Neural cell (in vitro differentiated cells): Measurements from ENCODE around the gene SLC25A11. TPM values are rescaled to one million over a fixed set of nuclear protein-coding genes. Genes with fewer than 3 reads are reported as not detected.

ENCODE experiments used
- H2AFZ ChIP-seq: fragments of 200-600, 300-800 bp; sonication (generic), shearing (Covaris generic); 2 replicates; pipeline ENCODE4 v1.6.0; 2014; ENCODE audit warnings: low read depth, mild to moderate bottlenecking, antibody characterized with exemption, low read length, moderate library complexity
- H3F3A ChIP-seq: fragments of 200-600 bp; shearing (Covaris generic); 2 replicates; pipeline ENCODE4 v1.6.1; 2016; ENCODE audit warnings: mild to moderate bottlenecking, moderate library complexity, mixed read lengths, antibody characterized with exemption, low read length; ENCODE audit not compliant: insufficient read depth, poor library complexity, severe bottlenecking
- H3K27ac ChIP-seq: fragments of 200-600, 300-800 bp; sonication (generic), shearing (Covaris generic); 2 replicates; pipeline ENCODE4 v1.5.1; 2014; ENCODE audit warnings: mild to moderate bottlenecking, low read length, moderate library complexity
- H3K27me3 ChIP-seq: fragments of 300-800, 200-600 bp; sonication (generic), shearing (Covaris generic); 2 replicates; pipeline ENCODE4 v1.6.0; 2014; ENCODE audit warnings: mild to moderate bottlenecking, low read depth, low read length, moderate library complexity; ENCODE audit not compliant: insufficient read depth
- H3K36me3 ChIP-seq: fragments of 300-800, 200-600 bp; sonication (generic), shearing (Covaris generic); 2 replicates; pipeline ENCODE4 v1.5.1; 2014; ENCODE audit warnings: mild to moderate bottlenecking, antibody characterized with exemption, low read length, moderate library complexity; ENCODE audit not compliant: insufficient read depth
- H3K4me2 ChIP-seq: fragments of 300-800, 200-600 bp; sonication (generic), shearing (Covaris generic); 2 replicates; pipeline ENCODE4 v1.6.0; 2014; ENCODE audit warnings: mild to moderate bottlenecking, low read length
- H3K4me3 ChIP-seq: fragments of 300-800, 200-600 bp; sonication (generic), shearing (Covaris generic); 2 replicates; pipeline ENCODE4 v1.5.1; 2014; ENCODE audit warnings: mild to moderate bottlenecking, low read length, moderate library complexity
- H3K79me2 ChIP-seq: fragments of 200-600 bp; shearing (Covaris generic); replicated peaks from 2 replicates; pipeline ENCODE4 v1.6.0; 2014; ENCODE audit warnings: mild to moderate bottlenecking, low read length, moderate library complexity; ENCODE audit not compliant: insufficient read depth
- H3K9ac ChIP-seq: fragments of 300-800, 200-600 bp; sonication (generic), shearing (Covaris generic); 2 replicates; pipeline ENCODE4 v1.6.1; 2016; ENCODE audit warnings: mild to moderate bottlenecking, low read length, mixed read lengths
- H3K9me2 ChIP-seq: fragments of 200-600 bp; shearing (Covaris generic); 2 replicates; pipeline ENCODE4 v1.6.1; 2016; ENCODE audit warnings: mild to moderate bottlenecking, low read length, mixed read lengths; ENCODE audit not compliant: insufficient read depth
- H3K9me3 ChIP-seq: fragments of 200-600, 300-800 bp; sonication (generic), shearing (Covaris generic); 2 replicates; pipeline ENCODE4 v1.6.1; 2016; ENCODE audit warnings: mild to moderate bottlenecking, mixed run types, low read length, moderate library complexity, mixed read lengths
- H4K20me1 ChIP-seq: fragments of 200-600 bp; shearing (Covaris generic); 2 replicates; pipeline ENCODE4 v1.6.1; 2016; ENCODE audit warnings: mild to moderate bottlenecking, mixed run types; ENCODE audit not compliant: insufficient read depth
- EP300 ChIP-seq: fragments of 450-650 bp; conservative IDR thresholded peaks from 2 replicates; pipeline ENCODE4 v1.6.1; 2014; ENCODE audit warnings: antibody characterized with exemption, mild to moderate bottlenecking, moderate library complexity; ENCODE audit not compliant: poor library complexity, severe bottlenecking
- EZH2 ChIP-seq: fragments of 200-600, 300-800 bp; shearing (Covaris generic), sonication (generic); IDR thresholded peaks from 2 replicates; pipeline ENCODE4 v1.6.1; 2014; ENCODE audit warnings: antibody characterized with exemption, low read length, borderline replicate concordance, mild to moderate bottlenecking; ENCODE audit not compliant: insufficient read depth, poor library complexity, severe bottlenecking
- MXI1 ChIP-seq: fragments of 450-650 bp; conservative IDR thresholded peaks from 2 replicates; pipeline ENCODE4 v1.6.1; 2014; ENCODE audit warnings: antibody characterized with exemption, mild to moderate bottlenecking; ENCODE audit not compliant: poor library complexity, severe bottlenecking
- POLR2AphosphoS5 ChIP-seq: IDR thresholded peaks from 2 replicates; pipeline ENCODE4 v1.6.1; 2012
- RAD21 ChIP-seq: fragments of 450-650 bp; conservative IDR thresholded peaks from 2 replicates; pipeline ENCODE4 v1.6.1; 2014; ENCODE audit warnings: antibody characterized with exemption, mild to moderate bottlenecking, moderate library complexity
- REST ChIP-seq: IDR thresholded peaks from 2 replicates; pipeline ENCODE4 v1.6.1; 2012; ENCODE audit warnings: borderline replicate concordance
- SMC3 ChIP-seq: fragments of 450-650 bp; conservative IDR thresholded peaks from 2 replicates; pipeline ENCODE4 v1.6.1; 2014; ENCODE audit warnings: antibody characterized with exemption, mild to moderate bottlenecking, moderate library complexity; ENCODE audit not compliant: poor library complexity
- TAF1 ChIP-seq: IDR thresholded peaks from 2 replicates; pipeline ENCODE4 v1.6.1; 2012; ENCODE audit warnings: low read depth
- polyA plus RNA-seq: library from polyadenylated mRNA; depleted of rRNA; stranded (reverse); fragments of >200 nt; gene quantifications from 2 replicates; pipeline ENCODE4 v1.2.3, GENCODE V29; 2014
- TF ChIP-seq, protein P1 (sequence below): fragments of 450-650 bp; IDR thresholded peaks from 2 replicates; pipeline ENCODE4 v1.5.1; 2014; ENCODE audit warnings: antibody characterized with exemption, mild to moderate bottlenecking, moderate library complexity; ENCODE audit not compliant: poor library complexity, severe bottlenecking

The SLC25A11 gene
- polyA plus RNA-seq, 1 donor from 2014 or later = 172 TPM

DNA sequence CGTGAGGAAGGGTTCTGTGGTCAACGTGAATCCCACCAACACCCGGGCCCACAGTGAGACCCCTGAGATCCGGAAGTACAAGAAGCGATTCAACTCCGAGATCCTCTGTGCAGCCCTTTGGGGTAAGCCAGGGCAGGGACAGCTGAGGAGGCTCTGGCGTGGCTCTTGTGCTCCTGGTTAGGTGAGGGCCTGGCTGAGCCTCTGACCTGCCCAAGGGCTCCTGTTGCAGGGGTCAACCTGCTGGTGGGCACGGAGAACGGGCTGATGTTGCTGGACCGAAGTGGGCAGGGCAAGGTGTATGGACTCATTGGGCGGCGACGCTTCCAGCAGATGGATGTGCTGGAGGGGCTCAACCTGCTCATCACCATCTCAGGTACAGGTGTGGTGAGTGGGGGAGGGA lies 44.7 kb downstream of the SLC25A11 start:
- Histone ChIP-seq H3K4me2 (no peak overlapping the region), H2AFZ (no peak overlapping the region), H3K79me2 (no peaks in the 10 kb centered on the region), H3K9ac (no peak overlapping the region), H3K27ac (no peak overlapping the region), H3K9me3 (no peaks in the 10 kb centered on the region), H3K27me3 (no peaks in the 10 kb centered on the region), H3K4me3 (no peak overlapping the region), H3F3A (no peaks in the 10 kb centered on the region), H3K36me3 (no peaks in the 10 kb centered on the region), H3K9me2 (no peaks in the 10 kb centered on the region), H4K20me1 (no peaks in the 10 kb centered on the region)
- no peak for TF ChIP-seq RAD21

GRCh38 chr17:4893721-4894560 lies 45.9 kb downstream of the SLC25A11 start:
- H3K27me3 ChIP-seq = no peaks in the 10 kb centered on the region
- no peak overlapping the region for H3K27ac ChIP-seq
- H2AFZ ChIP-seq = no peak overlapping the region
- no peaks in the 10 kb centered on the region for H3F3A ChIP-seq
- H3K79me2 ChIP-seq = no peaks in the 10 kb centered on the region
- no peaks in the 10 kb centered on the region for H3K9me2 ChIP-seq
- H3K4me2 ChIP-seq = no peak overlapping the region
- no peak overlapping the region for H3K4me3 ChIP-seq
- no peaks in the 10 kb centered on the region for H3K36me3 ChIP-seq
- TF ChIP-seq, protein P1, sequence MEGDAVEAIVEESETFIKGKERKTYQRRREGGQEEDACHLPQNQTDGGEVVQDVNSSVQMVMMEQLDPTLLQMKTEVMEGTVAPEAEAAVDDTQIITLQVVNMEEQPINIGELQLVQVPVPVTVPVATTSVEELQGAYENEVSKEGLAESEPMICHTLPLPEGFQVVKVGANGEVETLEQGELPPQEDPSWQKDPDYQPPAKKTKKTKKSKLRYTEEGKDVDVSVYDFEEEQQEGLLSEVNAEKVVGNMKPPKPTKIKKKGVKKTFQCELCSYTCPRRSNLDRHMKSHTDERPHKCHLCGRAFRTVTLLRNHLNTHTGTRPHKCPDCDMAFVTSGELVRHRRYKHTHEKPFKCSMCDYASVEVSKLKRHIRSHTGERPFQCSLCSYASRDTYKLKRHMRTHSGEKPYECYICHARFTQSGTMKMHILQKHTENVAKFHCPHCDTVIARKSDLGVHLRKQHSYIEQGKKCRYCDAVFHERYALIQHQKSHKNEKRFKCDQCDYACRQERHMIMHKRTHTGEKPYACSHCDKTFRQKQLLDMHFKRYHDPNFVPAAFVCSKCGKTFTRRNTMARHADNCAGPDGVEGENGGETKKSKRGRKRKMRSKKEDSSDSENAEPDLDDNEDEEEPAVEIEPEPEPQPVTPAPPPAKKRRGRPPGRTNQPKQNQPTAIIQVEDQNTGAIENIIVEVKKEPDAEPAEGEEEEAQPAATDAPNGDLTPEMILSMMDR = no peak
- TF ChIP-seq REST (no peak), RAD21 (no peak), TAF1 (no peak), POLR2AphosphoS5 (no peak), EP300 (no peak), MXI1 (no peak)
- no peaks in the 10 kb centered on the region for H4K20me1 ChIP-seq
- H3K9ac ChIP-seq = no peak overlapping the region
- H3K9me3 ChIP-seq = no peaks in the 10 kb centered on the region

GRCh38 chr17:4893272-4893671 lies 46.6 kb downstream of the SLC25A11 start:
- Histone ChIP-seq H3K36me3 (no peaks in the 10 kb centered on the region), H3K4me2 (no peak overlapping the region), H3F3A (no peaks in the 10 kb centered on the region), H3K4me3 (no peak overlapping the region), H2AFZ (no peak overlapping the region), H3K27ac (no peak overlapping the region), H3K9ac (no peak overlapping the region), H3K27me3 (no peaks in the 10 kb centered on the region), H3K9me3 (no peaks in the 10 kb centered on the region), H3K9me2 (no peaks in the 10 kb centered on the region), H3K79me2 (no peaks in the 10 kb centered on the region), H4K20me1 (no peaks in the 10 kb centered on the region)
- TF ChIP-seq POLR2AphosphoS5 (no peak), EZH2 (no peak), REST (no peak), MXI1 (no peak), SMC3 (no peak), EP300 (no peak), TAF1 (no peak), RAD21 (no peak)
- TF ChIP-seq, protein P1 = no peak
